SK-N-MC (cell line): ENCODE results near the gene DLG2.
"Not testable (repeated sequence)": the region's sequence is repeated elsewhere in the genome, so short reads cannot be mapped to it uniquely, and the experiment has no call there.

Experiments used
- DNase-seq: peaks from one replicate; pipeline ENCODE4 v3.0.0-alpha.2; 2011; ENCODE audit warnings: low read depth, low spot score
- H3K27ac ChIP-seq: fragments of 200-600 bp; sonication (generic); 2 replicates; pipeline ENCODE4 v1.5.1; 2016; ENCODE audit warnings: mixed run types
- H3K36me3 ChIP-seq: fragments of 200-600 bp; sonication (generic); 2 replicates; pipeline ENCODE4 v1.6.1; 2017; ENCODE audit warnings: antibody characterized with exemption, low read length, mixed read lengths; ENCODE audit not compliant: insufficient read depth
- H3K4me3 ChIP-seq: fragments of 200-600 bp; sonication (generic); 2 replicates; pipeline ENCODE4 v1.5.1; 2016
- H3K9ac ChIP-seq: fragments of 200-600 bp; sonication (generic); 2 replicates; pipeline ENCODE4 v1.8.0; 2017; ENCODE audit warnings: mixed run types, mixed read lengths; ENCODE audit not compliant: insufficient read length
- H3K9me3 ChIP-seq: fragments of 200-600 bp; sonication (generic); 2 replicates; pipeline ENCODE4 v1.6.1; 2017; ENCODE audit warnings: low read depth, mild to moderate bottlenecking, antibody characterized with exemption, low read length, moderate library complexity, mixed read lengths
- EZH2 ChIP-seq: fragments of 200-600 bp; sonication (generic); IDR thresholded peaks from one replicate; pipeline ENCODE4 v1.6.1; 2017; ENCODE audit warnings: antibody characterized with exemption
- FOXP2 ChIP-seq: optimal IDR thresholded peaks from 2 replicates; pipeline ENCODE3; 2011; ENCODE audit warnings: mild to moderate bottlenecking, moderate library complexity; ENCODE audit not compliant: insufficient read depth; ENCODE audit errors: extremely low read length, control extremely low read depth
- POLR2AphosphoS5 ChIP-seq: IDR thresholded peaks from 2 replicates; pipeline ENCODE4 v1.6.1; 2012; ENCODE audit warnings: mild to moderate bottlenecking, low read depth, low read length, borderline replicate concordance

The DLG2 gene

DNA sequence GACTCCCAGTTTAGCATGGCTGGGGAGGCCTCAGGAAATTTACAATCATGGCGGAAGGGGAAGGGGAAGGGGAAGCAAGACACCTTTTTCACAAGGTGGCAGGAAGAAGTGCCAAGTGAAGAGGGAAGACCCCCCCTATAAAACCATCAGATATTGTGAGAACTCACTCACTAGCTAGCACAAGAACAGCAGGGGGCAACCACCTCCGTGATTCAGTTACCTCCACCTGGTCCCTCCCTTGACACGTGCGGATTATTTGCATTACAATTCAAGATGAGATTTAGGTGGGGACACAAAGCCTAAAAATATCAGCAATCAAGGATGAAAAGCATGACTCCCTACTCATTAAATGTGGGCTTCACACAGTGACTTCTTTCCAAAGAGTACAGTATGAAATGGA lies 2186.0 kb downstream of the DLG2 start:
- no peak for DNase-seq
- TF ChIP-seq POLR2AphosphoS5 (no peak), EZH2 (no peak), FOXP2 (no peak)
- no peak overlapping the region for H3K9ac ChIP-seq

DNA sequence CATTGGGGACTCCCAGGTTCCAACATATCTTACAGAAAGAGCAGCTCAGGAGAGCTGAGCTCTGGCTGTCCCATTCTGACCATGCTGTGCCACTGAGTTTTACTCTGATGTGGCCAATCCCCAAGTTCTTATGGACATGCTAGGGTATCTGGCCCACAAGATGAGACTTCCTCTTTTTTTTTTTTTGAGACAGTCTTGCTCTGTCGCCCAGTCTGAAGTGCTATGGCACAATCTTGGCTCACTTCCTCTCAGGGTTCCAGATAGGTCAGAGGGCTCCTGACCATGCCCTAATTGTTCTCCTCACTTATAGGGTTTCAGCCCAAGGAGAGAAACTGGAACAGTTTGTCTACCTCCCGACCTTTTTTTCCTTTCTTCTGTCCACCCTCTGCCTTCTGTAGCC lies 2188.7 kb downstream of the DLG2 start:
- TF ChIP-seq FOXP2, result no peak
- TF ChIP-seq POLR2AphosphoS5, result no peak
- TF ChIP-seq EZH2, result no peak
- Histone ChIP-seq H3K9me3 (no peaks in the 10 kb centered on the region), H3K27ac (no peak overlapping the region), H3K9ac (no peak overlapping the region), H3K36me3 (no peaks in the 10 kb centered on the region), H3K4me3 (no peak overlapping the region)
- no peak for DNase-seq

More for the DNA sequence above, 2186.0 kb downstream of the DLG2 start:
- Histone ChIP-seq H3K9me3 (no peaks in the 10 kb centered on the region), H3K27ac (no peak overlapping the region), H3K4me3 (no peak overlapping the region), H3K36me3 (no peaks in the 10 kb centered on the region)

DNA sequence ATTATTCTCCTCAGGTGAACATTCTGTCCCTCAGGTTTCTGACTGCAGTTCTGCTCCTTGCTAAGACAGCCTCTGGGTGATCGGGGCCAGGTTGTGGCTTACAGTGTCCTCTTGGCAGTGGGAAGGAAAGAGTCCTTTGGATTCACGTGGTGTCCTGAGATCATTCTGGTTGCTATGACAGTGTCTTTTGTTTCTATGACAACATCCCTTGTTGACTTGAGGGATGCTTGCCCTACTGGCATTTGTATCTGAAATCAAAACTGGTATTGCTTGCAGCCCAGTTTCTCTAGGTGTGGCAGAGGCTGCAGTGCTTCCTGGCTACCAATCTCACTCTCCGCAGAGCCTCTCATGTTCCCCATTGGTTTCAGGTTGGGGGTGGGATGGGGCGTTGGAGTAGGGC lies 2189.2 kb downstream of the DLG2 start:
- TF ChIP-seq FOXP2 (no peak), EZH2 (no peak), POLR2AphosphoS5 (no peak)
- Histone ChIP-seq H3K9ac (no peak overlapping the region), H3K9me3 (no peaks in the 10 kb centered on the region), H3K4me3 (no peak overlapping the region), H3K36me3 (no peaks in the 10 kb centered on the region), H3K27ac (no peak overlapping the region)
- DNase-seq, result no peak

DNA sequence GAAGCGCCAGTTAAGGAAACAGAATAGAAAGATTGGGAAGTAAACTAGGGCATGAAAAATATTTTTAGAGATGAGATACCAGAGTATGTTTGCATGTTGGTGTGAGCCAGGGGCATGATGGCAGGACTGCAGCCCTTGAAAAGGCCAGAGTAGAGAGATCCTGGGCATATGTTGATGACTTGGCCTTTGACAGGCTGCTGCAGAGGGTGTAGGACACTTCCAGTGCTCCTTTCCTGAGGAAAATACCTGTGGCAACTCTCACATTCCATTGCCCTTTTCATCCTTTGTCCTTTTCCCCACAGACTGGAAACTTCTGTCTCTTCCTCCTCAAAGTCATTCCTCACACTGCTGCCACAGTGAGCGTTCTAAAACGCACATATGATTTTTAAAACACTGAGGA lies 2190.3 kb downstream of the DLG2 start:
- no peak overlapping the region for H3K9ac ChIP-seq
- TF ChIP-seq EZH2 (no peak), FOXP2 (no peak), POLR2AphosphoS5 (no peak)
- no peak overlapping the region for H3K4me3 ChIP-seq
- no peaks in the 10 kb centered on the region for H3K36me3 ChIP-seq
- H3K9me3 ChIP-seq, result no peaks in the 10 kb centered on the region
- DNase-seq, result no peak
- H3K27ac ChIP-seq, result no peak overlapping the region

DNA sequence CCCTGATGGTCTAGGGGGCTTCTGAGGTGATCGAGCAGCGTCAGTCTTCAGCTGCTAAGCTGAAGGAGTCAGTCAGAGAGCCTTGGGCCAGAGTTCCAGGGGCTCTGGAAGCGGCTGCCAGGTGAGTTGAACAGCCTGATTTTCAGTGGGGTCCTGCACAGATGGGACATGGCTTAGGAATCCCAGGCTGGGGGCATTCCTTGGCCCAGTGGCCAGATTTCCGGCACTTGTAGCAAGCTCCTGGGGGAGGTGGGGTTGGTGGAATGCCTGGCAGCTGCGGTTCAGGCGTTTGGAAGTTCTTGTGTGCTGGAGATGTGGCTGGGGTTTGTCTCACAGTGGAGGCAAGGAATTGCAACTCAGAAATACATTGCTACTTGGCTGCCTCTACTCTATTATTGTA lies 2192.3 kb downstream of the DLG2 start:
- DNase-seq, H3K9me3 ChIP-seq, H3K4me3 ChIP-seq, H3K36me3 ChIP-seq, H3K9ac ChIP-seq, H3K27ac ChIP-seq: not testable (repeated sequence)

DNA sequence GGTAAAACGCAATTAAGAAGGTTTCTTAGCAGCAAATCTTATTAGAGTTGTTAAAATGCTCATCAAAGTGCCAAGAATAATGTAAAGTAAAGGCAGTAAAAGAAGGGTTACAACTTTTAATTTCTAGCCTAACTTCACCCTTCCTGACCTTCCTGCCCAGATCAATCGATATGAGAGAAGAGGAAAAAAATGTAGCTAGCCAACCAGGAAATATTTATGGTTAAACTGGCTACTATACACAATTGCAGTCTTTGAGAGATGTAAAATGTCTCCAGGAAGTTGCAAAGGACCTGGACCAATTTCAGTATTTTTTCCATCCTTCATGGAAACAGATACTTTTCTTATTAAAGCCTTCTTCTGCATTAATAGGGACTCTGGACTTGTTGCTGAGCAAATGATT lies 2199.2 kb downstream of the DLG2 start:
- no peaks in the 10 kb centered on the region for H3K9me3 ChIP-seq
- no peak overlapping the region for H3K4me3 ChIP-seq
- H3K27ac ChIP-seq, result no peak overlapping the region
- no peak overlapping the region for H3K9ac ChIP-seq
- no peaks in the 10 kb centered on the region for H3K36me3 ChIP-seq
- TF ChIP-seq FOXP2, result no peak
- no peak for TF ChIP-seq POLR2AphosphoS5
- TF ChIP-seq EZH2, result no peak
- DNase-seq, result no peak

DNA sequence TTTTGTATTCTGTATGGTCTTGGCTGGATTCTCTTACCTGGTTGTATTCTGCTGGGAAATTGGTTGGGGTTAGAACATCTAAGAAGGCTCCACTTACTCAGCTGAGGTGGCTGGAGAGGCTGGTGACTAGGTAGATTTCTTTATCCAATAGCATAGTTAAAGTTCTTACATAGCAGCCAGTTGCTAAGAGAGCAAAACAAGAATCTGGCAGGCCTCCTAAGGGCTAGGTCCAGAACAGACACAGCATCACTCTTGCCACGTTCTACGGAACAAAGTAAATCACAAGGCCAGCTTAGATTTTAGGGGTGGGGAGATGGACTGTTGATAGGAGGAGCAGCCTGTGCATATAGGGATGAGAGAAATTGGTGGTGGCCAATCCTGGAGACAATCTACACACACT lies 2199.6 kb downstream of the DLG2 start:
- no peak overlapping the region for H3K27ac ChIP-seq
- no peak overlapping the region for H3K9ac ChIP-seq
- DNase-seq, result no peak
- TF ChIP-seq FOXP2, result no peak
- H3K36me3 ChIP-seq, result no peaks in the 10 kb centered on the region
- no peaks in the 10 kb centered on the region for H3K9me3 ChIP-seq
- H3K4me3 ChIP-seq, result no peak overlapping the region

DNA sequence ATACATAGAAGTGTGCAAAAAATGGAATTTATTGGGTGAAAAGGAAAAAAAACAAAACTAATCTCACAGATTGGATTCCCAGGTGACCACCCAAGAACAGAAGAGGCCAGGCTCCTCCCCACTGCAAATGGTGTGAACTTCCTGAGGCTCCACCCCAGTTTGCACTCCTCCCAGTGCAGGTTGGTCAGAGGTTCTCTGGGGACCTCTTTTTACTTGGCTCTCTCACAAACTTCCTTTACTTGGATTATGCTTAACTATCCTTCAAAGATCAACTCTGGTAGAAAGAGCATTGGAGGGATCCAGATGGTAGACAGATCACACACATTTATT lies 2202.0 kb downstream of the DLG2 start:
- H3K9me3 ChIP-seq, result no peaks in the 10 kb centered on the region
- no peak overlapping the region for H3K9ac ChIP-seq
- no peak overlapping the region for H3K27ac ChIP-seq
- H3K36me3 ChIP-seq, result no peaks in the 10 kb centered on the region
- peak overlapping the region; percentile 23 for H3K4me3 ChIP-seq
- DNase-seq, result no peak
- TF ChIP-seq FOXP2, result no peak
- no peak for TF ChIP-seq POLR2AphosphoS5
- TF ChIP-seq EZH2, result no peak

DNA sequence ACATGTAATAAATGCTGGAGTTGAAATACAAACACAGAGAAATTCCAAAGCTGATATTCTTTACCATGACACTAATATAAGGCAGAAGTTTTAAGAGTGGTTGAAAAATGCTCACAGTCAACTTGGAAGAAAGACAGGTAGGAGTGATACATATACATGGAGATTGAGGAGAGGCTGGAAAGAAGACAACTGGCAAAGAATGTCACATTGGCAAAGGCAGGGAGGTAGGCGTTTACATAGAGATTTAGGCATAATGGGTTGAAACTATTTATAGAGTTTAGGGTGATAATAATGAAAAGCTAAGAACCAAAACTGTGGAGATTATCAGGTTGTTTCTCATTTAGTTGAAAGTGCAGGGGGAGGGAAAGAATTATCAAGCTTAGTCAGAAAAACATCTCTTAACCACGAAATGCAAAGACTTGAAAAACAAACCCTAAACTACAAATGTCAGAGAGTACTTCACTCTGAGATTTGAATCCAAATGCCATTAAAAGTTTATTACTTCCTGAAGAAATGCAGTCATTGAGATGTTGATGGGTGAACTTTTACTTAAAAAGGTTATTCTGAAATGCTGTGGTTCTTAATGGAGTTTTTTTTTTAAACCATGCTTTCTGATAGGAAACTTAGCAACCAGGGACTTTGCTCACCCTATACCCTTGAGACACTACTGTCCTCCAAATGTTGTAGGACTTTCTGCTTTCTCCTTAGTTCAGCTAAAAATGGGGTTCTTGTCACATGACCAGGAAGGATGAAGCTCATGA lies 2202.6 kb downstream of the DLG2 start:
- DNase-seq, result peak; percentile 61
- TF ChIP-seq EZH2 (no peak), POLR2AphosphoS5 (no peak; the same call in 1 of the 2 replicates)
- Histone ChIP-seq H3K9ac (no peak overlapping the region), H3K27ac (peak overlapping the region; percentile 34; the same call in 1 of the 2 replicates), H3K36me3 (no peaks in the 10 kb centered on the region), H3K9me3 (no peaks in the 10 kb centered on the region), H3K4me3 (peak overlapping the region; percentile 23)

DNA sequence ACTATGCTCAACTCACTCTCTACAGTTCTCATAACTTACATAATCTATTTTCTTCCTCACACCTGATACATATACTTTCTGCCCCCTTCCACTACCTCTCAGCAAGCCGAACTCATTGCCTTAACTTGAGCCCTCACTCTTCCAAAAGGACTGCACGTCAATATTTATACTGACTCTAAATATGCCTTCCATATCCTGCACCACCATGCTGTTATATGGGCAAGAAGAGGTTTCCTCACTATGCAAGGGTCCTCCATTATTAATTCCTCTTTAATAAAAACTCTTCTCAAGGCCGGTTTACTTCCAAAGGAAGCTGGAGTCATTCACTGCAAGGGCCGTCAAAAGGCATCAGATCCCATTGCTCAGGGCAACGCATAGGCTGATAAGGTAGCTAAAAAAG lies 2204.5 kb downstream of the DLG2 start:
- not testable (repeated sequence) for H3K9ac ChIP-seq, H3K27ac ChIP-seq, H3K36me3 ChIP-seq, DNase-seq, H3K9me3 ChIP-seq, H3K4me3 ChIP-seq
